Measurements from ENCODE around the gene ZNF710. TPM values are rescaled to one million over a fixed set of nuclear protein-coding genes. Genes with fewer than 3 reads are reported as not detected.

ZNF710 gene
- total RNA-seq, 1 experiment from 2014 or later: 27.3 TPM

DNA sequence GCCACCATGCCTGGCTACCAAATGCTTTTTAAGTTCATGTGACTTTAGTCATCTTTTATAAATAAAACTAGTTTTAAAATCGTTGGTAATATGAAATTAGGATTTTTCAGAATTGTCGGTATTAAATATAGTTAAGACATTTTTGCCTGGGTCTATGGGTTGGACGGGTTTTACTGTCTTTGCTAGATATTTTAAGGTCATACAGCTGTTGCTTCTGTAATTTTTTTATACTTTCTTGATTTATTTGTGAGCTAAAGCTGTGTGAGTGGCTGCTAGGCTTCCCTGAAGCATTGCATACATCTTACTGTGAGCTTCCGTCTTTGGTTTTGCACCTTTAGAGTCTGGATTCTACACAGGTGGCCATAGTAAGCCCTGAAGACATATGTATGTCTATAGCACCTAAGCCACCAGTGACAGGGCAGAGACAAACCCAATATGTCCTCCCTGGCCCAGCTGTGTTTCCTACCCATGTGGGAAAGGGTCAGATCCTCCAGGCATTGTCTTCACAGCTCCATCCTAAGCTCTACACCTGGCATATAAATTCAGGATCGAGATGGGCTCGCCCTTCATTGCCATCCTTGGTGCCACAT is 16.6 kb upstream of the ZNF710 start:
- TF ChIP-seq CTCF (conservative IDR thresholded peaks at IDR 0.05; ENCODE audit: low read depth, low read length): no peak
- TF ChIP-seq EZH2 (IDR thresholded peaks at IDR 0.05; ENCODE audit: borderline replicate concordance, low read depth, low read length, poor library complexity, severe bottlenecking): no peak
- POLR2A ChIA-PET (ENCODE audit: low non-redundant PET): no interaction called here
- CTCF ChIA-PET: interaction anchor here (0.7 kb wide), 1 partner anchor 8 kb away, joined by 3 read pairs; no protein-coding TSS in a partner anchor
- intact Hi-C loops (cut with micrococcal nuclease; ENCODE audit: unreplicated experiment): no loop called here
- no peaks in the 10 kb centered on the region for H3K4me1 ChIP-seq (ENCODE audit: insufficient read depth, low read length, poor library complexity, severe bottlenecking)
- H3K27me3 ChIP-seq (replicated peaks; ENCODE audit: insufficient read depth, low read depth, low read length, poor library complexity): no peaks in the 10 kb centered on the region
- H3K4me3 ChIP-seq (ENCODE audit: low read depth, low read length, poor library complexity, severe bottlenecking): no peak overlapping the region
- H3K9me3 ChIP-seq (ENCODE audit: low read depth, low read length, poor library complexity, severe bottlenecking): peaks cover 16% of the 10 kb centered on the region
- H3K27ac ChIP-seq (ENCODE audit: low read depth, low read length, poor library complexity, severe bottlenecking): no peak overlapping the region
- BruUV-seq (replicated peaks): no TSS peak
- no peak for DNase-seq (ENCODE audit: low spot score)
- no peaks in the 10 kb centered on the region for H3K36me3 ChIP-seq (ENCODE audit: insufficient read depth, low read length, poor library complexity, severe bottlenecking)

DNA sequence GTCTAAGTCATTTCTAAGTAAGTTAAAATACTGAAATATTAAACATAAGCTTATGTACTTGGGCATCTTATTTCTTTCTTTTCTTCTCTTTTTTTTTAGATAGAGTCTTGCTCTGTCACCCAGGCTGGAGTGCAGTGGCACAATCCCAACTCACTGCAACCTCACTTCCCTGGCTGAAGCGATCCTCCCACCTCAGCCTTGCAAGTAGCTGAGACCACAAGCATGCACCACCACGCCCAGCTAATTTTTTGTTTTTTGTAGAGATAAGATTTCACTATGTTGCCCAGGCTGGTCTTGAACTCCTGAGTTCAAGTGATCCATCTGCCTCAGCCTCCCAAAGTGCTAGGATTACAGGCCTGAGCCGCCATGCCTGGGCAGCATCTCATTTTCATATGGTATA is 16.0 kb upstream of the ZNF710 start:
- Histone ChIP-seq H3K27ac (ENCODE audit: low read depth, low read length, poor library complexity, severe bottlenecking) (no peak overlapping the region), H3K4me3 (ENCODE audit: low read depth, low read length, poor library complexity, severe bottlenecking) (no peak overlapping the region), H3K9me3 (ENCODE audit: low read depth, low read length, poor library complexity, severe bottlenecking) (peaks cover 16% of the 10 kb centered on the region), H3K27me3 (replicated peaks; ENCODE audit: insufficient read depth, low read depth, low read length, poor library complexity) (no peaks in the 10 kb centered on the region), H3K4me1 (ENCODE audit: insufficient read depth, low read length, poor library complexity, severe bottlenecking) (no peaks in the 10 kb centered on the region), H3K36me3 (ENCODE audit: insufficient read depth, low read length, poor library complexity, severe bottlenecking) (no peaks in the 10 kb centered on the region)
- POLR2A ChIA-PET (ENCODE audit: low non-redundant PET): no interaction called here
- TF ChIP-seq EZH2 (IDR thresholded peaks at IDR 0.05; ENCODE audit: borderline replicate concordance, low read depth, low read length, poor library complexity, severe bottlenecking): no peak
- no peak for TF ChIP-seq CTCF (conservative IDR thresholded peaks at IDR 0.05; ENCODE audit: low read depth, low read length)
- intact Hi-C loops (cut with micrococcal nuclease; ENCODE audit: unreplicated experiment): no loop called here
- CTCF ChIA-PET: no interaction called here
- no peak for DNase-seq (ENCODE audit: low spot score)
- no TSS peak for BruUV-seq (replicated peaks)

DNA sequence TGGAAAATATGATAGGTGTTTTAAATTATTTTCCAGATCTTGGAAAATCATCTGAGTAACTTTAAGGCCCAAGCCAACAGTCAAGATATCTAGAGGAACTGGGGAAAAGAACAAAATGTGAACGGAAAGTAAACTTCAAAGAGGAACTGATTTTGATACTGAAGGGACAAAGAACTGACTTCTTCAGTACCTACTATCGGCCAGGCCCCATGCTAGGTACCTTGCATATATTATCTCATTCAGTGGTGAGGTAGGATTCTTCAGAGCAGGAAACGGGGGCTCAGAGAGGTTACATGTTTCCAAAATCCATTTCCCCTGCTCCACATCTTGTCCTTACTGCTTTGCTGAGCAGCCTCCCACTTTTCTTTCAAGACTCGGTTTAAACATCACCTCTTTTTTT is 9.8 kb upstream of the ZNF710 start:
- POLR2A ChIA-PET (ENCODE audit: low non-redundant PET): no interaction called here

More for the DNA sequence above, 9.8 kb upstream of the ZNF710 start:
- no TSS peak for BruUV-seq (replicated peaks)
- Histone ChIP-seq H3K4me1 (ENCODE audit: insufficient read depth, low read length, poor library complexity, severe bottlenecking) (no peaks in the 10 kb centered on the region), H3K4me3 (ENCODE audit: low read depth, low read length, poor library complexity, severe bottlenecking) (no peak overlapping the region), H3K9me3 (ENCODE audit: low read depth, low read length, poor library complexity, severe bottlenecking) (no peaks in the 10 kb centered on the region), H3K27ac (ENCODE audit: low read depth, low read length, poor library complexity, severe bottlenecking) (no peak overlapping the region), H3K27me3 (replicated peaks; ENCODE audit: insufficient read depth, low read depth, low read length, poor library complexity) (no peaks in the 10 kb centered on the region), H3K36me3 (ENCODE audit: insufficient read depth, low read length, poor library complexity, severe bottlenecking) (no peaks in the 10 kb centered on the region)
- intact Hi-C loops (cut with micrococcal nuclease; ENCODE audit: unreplicated experiment): no loop called here
- TF ChIP-seq EZH2 (IDR thresholded peaks at IDR 0.05; ENCODE audit: borderline replicate concordance, low read depth, low read length, poor library complexity, severe bottlenecking) (no peak), CTCF (conservative IDR thresholded peaks at IDR 0.05; ENCODE audit: low read depth, low read length) (no peak)
- DNase-seq (ENCODE audit: low spot score): no peak
- CTCF ChIA-PET: interaction anchor here (0.7 kb wide), 1 partner anchor 20 kb away, joined by 3 read pairs; no protein-coding TSS in a partner anchor

All from A673 (cell line).